Ramos (cell line): Measurements from ENCODE around the gene SLX9.
"Not testable (repeated sequence)": the region's sequence is repeated elsewhere in the genome, so short reads cannot be mapped to it uniquely, and the experiment has no call there.

Experiments used
- in situ Hi-C: fragments of 300-500 bp; cut with MboI; formaldehyde crosslinking; loops from one replicate; pipeline ENCODE4 v1.14.3; 2022; ENCODE audit warnings: low sequenced_read_pairs; ENCODE audit not compliant: unreplicated experiment

The SLX9 gene

GRCh38 chr21:45011911-45012661, 72.3 kb downstream of the SLX9 start:
- in situ Hi-C loops: no loop called here

GRCh38 chr21:45012662-45013259, 72.9 kb downstream of the SLX9 start:
- in situ Hi-C loops: no loop called here

- in situ Hi-C loops: no loop called here
Measured at GRCh38 chr21:45013260-45013841, 73.5 kb downstream of the SLX9 start.

- in situ Hi-C loops: no loop called here
Measured at GRCh38 chr21:45014747-45015468, 75.1 kb downstream of the SLX9 start.

- in situ Hi-C loops: no loop called here
Measured at GRCh38 chr21:45015469-45015860, 75.6 kb downstream of the SLX9 start.

GRCh38 chr21:45016031-45016405, 76.2 kb downstream of the SLX9 start:
- in situ Hi-C loops: no loop called here

GRCh38 chr21:45016406-45017038, 76.7 kb downstream of the SLX9 start:
- in situ Hi-C loops: no loop called here

- in situ Hi-C loops: no loop called here
Measured at GRCh38 chr21:45017039-45017960, 77.5 kb downstream of the SLX9 start.

- in situ Hi-C loops: no loop called here
Measured at GRCh38 chr21:45018131-45019075, 78.6 kb downstream of the SLX9 start.

- in situ Hi-C loops: no loop called here
Measured at GRCh38 chr21:45019076-45019886, 79.5 kb downstream of the SLX9 start.

- in situ Hi-C loops: no loop called here
Measured at GRCh38 chr21:45019887-45020537, 80.2 kb downstream of the SLX9 start.

GRCh38 chr21:45020629-45021427, 81.0 kb downstream of the SLX9 start:
- in situ Hi-C loops: no loop called here

- in situ Hi-C loops: no loop called here
Measured at GRCh38 chr21:45021428-45022347, 81.9 kb downstream of the SLX9 start.

GRCh38 chr21:45022348-45022675, 82.5 kb downstream of the SLX9 start:
- in situ Hi-C loops: no loop called here

GRCh38 chr21:45022736-45023135, 82.9 kb downstream of the SLX9 start:
- in situ Hi-C loops: no loop called here

- in situ Hi-C loops: not testable (repeated sequence)
Measured at GRCh38 chr21:45024516-45024915, 84.7 kb downstream of the SLX9 start.
